KMS-11 (cell line): ENCODE data around the gene DDI2.

Experiments
- H2AFZ ChIP-seq: fragments of 200-600 bp; sonication (generic); 2 replicates; pipeline ENCODE4 v1.6.1; 2016; ENCODE audit warnings: antibody characterized with exemption, mixed run types, low read depth
- H3K27ac ChIP-seq: fragments of 200-600 bp; sonication (generic); 2 replicates; pipeline ENCODE4 v1.6.1; 2016; ENCODE audit warnings: mild to moderate bottlenecking, mixed run types
- H3K27me3 ChIP-seq: fragments of 200-600 bp; sonication (generic); 2 replicates; pipeline ENCODE4 v1.6.1; 2017; ENCODE audit warnings: mild to moderate bottlenecking, low read depth, mixed run types, moderate library complexity; ENCODE audit not compliant: insufficient read depth
- H3K36me3 ChIP-seq: fragments of 200-600 bp; sonication (generic); 2 replicates; pipeline ENCODE4 v1.6.1; 2017; ENCODE audit warnings: mild to moderate bottlenecking, mixed run types; ENCODE audit not compliant: insufficient read depth
- H3K4me1 ChIP-seq: fragments of 200-600 bp; sonication (generic); 2 replicates; pipeline ENCODE4 v1.6.1; 2016; ENCODE audit warnings: mild to moderate bottlenecking, low read depth, mixed run types; ENCODE audit not compliant: poor library complexity, severe bottlenecking
- H3K4me2 ChIP-seq: fragments of 200-600 bp; sonication (generic); 2 replicates; pipeline ENCODE4 v1.7.0; 2016; ENCODE audit warnings: mild to moderate bottlenecking, mixed run types
- H3K4me3 ChIP-seq: fragments of 200-600 bp; sonication (generic); IDR thresholded peaks from 2 replicates; pipeline ENCODE4 v1.6.1; 2017; ENCODE audit warnings: low read depth, low read length, mixed read lengths; ENCODE audit not compliant: insufficient read depth
- H3K79me2 ChIP-seq: fragments of 200-600 bp; sonication (generic); 2 replicates; pipeline ENCODE4 v1.6.1; 2016; ENCODE audit warnings: low read depth, mixed run types; ENCODE audit not compliant: insufficient read depth
- H3K9ac ChIP-seq: fragments of 200-600 bp; sonication (generic); 2 replicates; pipeline ENCODE4 v1.6.1; 2016; ENCODE audit warnings: mild to moderate bottlenecking, mixed run types
- H4K20me1 ChIP-seq: fragments of 200-600 bp; sonication (generic); 2 replicates; pipeline ENCODE4 v1.6.1; 2016; ENCODE audit warnings: mild to moderate bottlenecking, mixed run types; ENCODE audit not compliant: insufficient read depth
- CTCF ChIP-seq: fragments of 200-600 bp; sonication (generic); conservative IDR thresholded peaks from 2 replicates; pipeline ENCODE4 v1.6.1; 2017; ENCODE audit warnings: low read depth, mild to moderate bottlenecking, antibody characterized with exemption, low read length, moderate library complexity, mixed read lengths

Gene DDI2

GRCh38 chr1:15690317-15690716 lies 73.1 kb downstream of the DDI2 start:
- Histone ChIP-seq H3K4me1 (peaks cover 6% of the 10 kb centered on the region), H3K27me3 (no peaks in the 10 kb centered on the region), H2AFZ (no peak overlapping the region), H3K27ac (no peak overlapping the region), H3K79me2 (peaks cover 83% of the 10 kb centered on the region), H3K36me3 (no peaks in the 10 kb centered on the region), H3K4me2 (no peak overlapping the region), H3K4me3 (no peak overlapping the region), H4K20me1 (no peaks in the 10 kb centered on the region), H3K9ac (no peak overlapping the region)
- no peak for TF ChIP-seq CTCF

- peaks cover 6% of the 10 kb centered on the region for H3K4me1 ChIP-seq
- TF ChIP-seq CTCF = no peak
- no peak overlapping the region for H3K27ac ChIP-seq
- no peak overlapping the region for H3K4me2 ChIP-seq
- H4K20me1 ChIP-seq = no peaks in the 10 kb centered on the region
- peaks cover 74% of the 10 kb centered on the region for H3K79me2 ChIP-seq
- H3K36me3 ChIP-seq = no peaks in the 10 kb centered on the region
- no peak overlapping the region for H3K9ac ChIP-seq
- no peaks in the 10 kb centered on the region for H3K27me3 ChIP-seq
- no peak overlapping the region for H3K4me3 ChIP-seq
- H2AFZ ChIP-seq = no peak overlapping the region
Measured at GRCh38 chr1:15691434-15692032, 74.3 kb downstream of the DDI2 start.

- Histone ChIP-seq H3K79me2 (peaks cover 69% of the 10 kb centered on the region), H3K27me3 (no peaks in the 10 kb centered on the region), H3K4me1 (peaks cover 12% of the 10 kb centered on the region), H3K27ac (no peak overlapping the region), H3K4me3 (no peak overlapping the region), H4K20me1 (no peaks in the 10 kb centered on the region), H3K4me2 (no peak overlapping the region), H3K36me3 (no peaks in the 10 kb centered on the region), H2AFZ (no peak overlapping the region), H3K9ac (no peak overlapping the region)
- no peak for TF ChIP-seq CTCF
Measured at GRCh38 chr1:15692121-15692682, 74.9 kb downstream of the DDI2 start.

- H3K36me3 ChIP-seq = no peaks in the 10 kb centered on the region
- no peak overlapping the region for H3K27ac ChIP-seq
- no peak overlapping the region for H3K9ac ChIP-seq
- peaks cover 57% of the 10 kb centered on the region for H3K79me2 ChIP-seq
- peaks cover 19% of the 10 kb centered on the region for H3K4me1 ChIP-seq
- no peak overlapping the region for H3K4me3 ChIP-seq
- no peak overlapping the region for H3K4me2 ChIP-seq
- no peaks in the 10 kb centered on the region for H3K27me3 ChIP-seq
- TF ChIP-seq CTCF = no peak
- H2AFZ ChIP-seq = no peak overlapping the region
- no peaks in the 10 kb centered on the region for H4K20me1 ChIP-seq
Measured at GRCh38 chr1:15693371-15693770, 76.1 kb downstream of the DDI2 start.
